ENCODE data around the gene PIP5K1A.

- TF ChIP-seq CTCF (tag by site-specific recombination; IDR thresholded peaks at IDR 0.05) (no peak), REST (tag by site-specific recombination; IDR thresholded peaks at IDR 0.05) (no peak), ZNF76 (tag by site-specific recombination; IDR thresholded peaks at IDR 0.05; ENCODE audit: borderline replicate concordance, low read depth) (no peak), SALL2 (tag by site-specific recombination; IDR thresholded peaks at IDR 0.05; ENCODE audit: borderline replicate concordance) (no peak), TSHZ1 (tag by site-specific recombination; IDR thresholded peaks at IDR 0.05; ENCODE audit: borderline replicate concordance) (no peak), ZNF157 (tag by site-specific recombination; IDR thresholded peaks at IDR 0.05) (no peak), ZNF2 (tag by site-specific recombination; IDR thresholded peaks at IDR 0.05) (no peak), ZBTB8A (tag by site-specific recombination; IDR thresholded peaks at IDR 0.05) (no peak), MZF1 (tag by site-specific recombination; IDR thresholded peaks at IDR 0.05; ENCODE audit: borderline replicate concordance) (no peak)
- TF ChIP-seq, protein P1, sequence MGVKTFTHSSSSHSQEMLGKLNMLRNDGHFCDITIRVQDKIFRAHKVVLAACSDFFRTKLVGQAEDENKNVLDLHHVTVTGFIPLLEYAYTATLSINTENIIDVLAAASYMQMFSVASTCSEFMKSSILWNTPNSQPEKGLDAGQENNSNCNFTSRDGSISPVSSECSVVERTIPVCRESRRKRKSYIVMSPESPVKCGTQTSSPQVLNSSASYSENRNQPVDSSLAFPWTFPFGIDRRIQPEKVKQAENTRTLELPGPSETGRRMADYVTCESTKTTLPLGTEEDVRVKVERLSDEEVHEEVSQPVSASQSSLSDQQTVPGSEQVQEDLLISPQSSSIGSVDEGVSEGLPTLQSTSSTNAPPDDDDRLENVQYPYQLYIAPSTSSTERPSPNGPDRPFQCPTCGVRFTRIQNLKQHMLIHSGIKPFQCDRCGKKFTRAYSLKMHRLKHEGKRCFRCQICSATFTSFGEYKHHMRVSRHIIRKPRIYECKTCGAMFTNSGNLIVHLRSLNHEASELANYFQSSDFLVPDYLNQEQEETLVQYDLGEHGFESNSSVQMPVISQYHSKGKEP (tag by site-specific recombination; IDR thresholded peaks at IDR 0.05), result no peak
These were observed 48.4 kb downstream of the PIP5K1A start for GRCh38 chr1:151246786-151247185.
